ENCODE results near the gene RPS6KC1.

Gene RPS6KC1

DNA sequence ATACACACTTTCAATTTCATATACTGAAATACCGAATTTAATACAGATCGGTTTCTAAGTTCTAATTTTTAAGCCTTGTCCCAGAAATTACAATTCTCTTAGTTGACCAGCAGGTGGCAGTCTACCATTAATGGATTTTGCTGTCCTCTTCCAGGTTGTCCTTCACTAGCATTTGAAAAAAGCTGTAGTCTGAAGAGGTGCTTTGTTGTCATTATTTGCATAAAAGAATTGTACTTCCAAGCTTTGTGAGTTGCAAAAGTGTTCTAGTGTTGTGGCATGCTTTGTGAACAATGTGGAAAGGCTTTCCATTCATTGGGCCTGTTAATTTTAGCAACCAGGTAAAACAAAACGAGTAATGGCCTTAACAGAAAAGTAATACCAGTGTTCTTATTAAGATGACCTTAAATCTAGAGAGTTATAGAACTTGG, 193.6 kb downstream of the RPS6KC1 start:
- WGBS, 2 experiments (ENCODE audit: insufficient coverage in 2 of 2) = 38 to 72% methylated on average over 2 of the region's 3 CpGs
- no peaks in the 10 kb centered on the region for H3K9me3 ChIP-seq (ENCODE audit: control insufficient read depth, low read length)
- H3K4me3 ChIP-seq (ENCODE audit: extremely low read depth, insufficient read depth, low read length, poor library complexity, severe bottlenecking) = no peak overlapping the region
- H3K27ac ChIP-seq (ENCODE audit: low read depth, low read length, severe bottlenecking) = no peak overlapping the region
- peaks cover 15% of the 10 kb centered on the region for H3K36me3 ChIP-seq (ENCODE audit: control insufficient read depth, insufficient read depth, low read length)
- H3K4me1 ChIP-seq (ENCODE audit: control insufficient read depth, insufficient read depth, low read length, poor library complexity, severe bottlenecking) = no peaks in the 10 kb centered on the region

DNA sequence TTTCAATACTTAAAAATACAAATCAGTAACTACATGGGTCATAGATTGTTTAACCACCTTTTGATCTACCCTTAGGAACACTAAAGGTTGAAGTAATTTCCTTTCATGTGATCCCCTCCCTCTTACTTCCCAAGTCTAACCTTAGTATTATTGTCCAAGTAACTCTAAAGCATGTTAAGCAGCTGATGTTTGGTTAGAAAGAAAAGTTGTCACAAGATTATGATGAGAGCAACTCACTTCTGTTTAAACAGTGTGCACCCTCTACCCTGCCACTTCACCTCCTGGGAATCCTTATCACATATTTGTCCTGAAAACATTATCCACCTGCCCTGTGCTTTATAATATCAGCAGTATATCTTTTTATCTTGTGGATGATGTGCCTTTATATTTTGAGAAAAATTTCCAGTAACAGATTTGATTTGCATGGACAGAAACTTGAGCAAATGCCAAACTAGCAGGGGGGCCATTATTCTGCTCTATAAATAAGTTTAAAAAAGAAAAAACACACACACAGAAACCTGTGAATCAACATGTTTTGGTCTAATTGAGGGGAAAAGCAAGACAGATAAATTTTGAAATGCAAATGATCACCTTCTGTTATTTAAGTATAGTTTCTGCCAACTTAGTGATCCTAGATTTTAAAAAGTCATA, 194.3 kb downstream of the RPS6KC1 start:
- Histone ChIP-seq H3K9me3 (ENCODE audit: control insufficient read depth, low read length) (no peaks in the 10 kb centered on the region), H3K36me3 (ENCODE audit: control insufficient read depth, insufficient read depth, low read length) (peaks cover 15% of the 10 kb centered on the region), H3K4me1 (ENCODE audit: control insufficient read depth, insufficient read depth, low read length, poor library complexity, severe bottlenecking) (no peaks in the 10 kb centered on the region), H3K4me3 (ENCODE audit: extremely low read depth, insufficient read depth, low read length, poor library complexity, severe bottlenecking) (no peak overlapping the region), H3K27ac (ENCODE audit: low read depth, low read length, severe bottlenecking) (no peak overlapping the region)

DNA sequence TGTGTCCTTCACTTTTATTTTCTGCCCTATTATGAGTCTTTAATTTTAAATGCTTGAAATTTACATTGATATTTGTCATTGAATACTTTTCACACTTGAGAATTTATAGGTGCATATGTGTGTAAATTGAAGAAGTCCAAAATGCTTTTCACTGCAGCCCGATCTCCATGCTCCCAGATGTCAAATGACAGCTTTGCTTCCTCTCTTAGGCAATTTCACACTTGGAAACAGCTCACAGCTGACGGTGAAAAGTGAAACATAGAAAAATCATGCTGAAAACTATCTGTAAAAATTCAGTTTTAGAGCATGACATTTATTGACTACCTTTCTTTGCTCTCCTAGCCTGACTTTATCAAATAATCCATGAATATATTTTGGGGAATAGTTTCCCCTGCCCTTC, 196.0 kb downstream of the RPS6KC1 start:
- 92 to 100% methylated on average over 1 to 2 of the region's 2 CpGs for WGBS, 2 experiments (ENCODE audit: insufficient coverage in 2 of 2)
- H3K9me3 ChIP-seq (ENCODE audit: control insufficient read depth, low read length) = no peaks in the 10 kb centered on the region
- H3K27ac ChIP-seq (ENCODE audit: low read depth, low read length, severe bottlenecking) = no peak overlapping the region
- H3K4me1 ChIP-seq (ENCODE audit: control insufficient read depth, insufficient read depth, low read length, poor library complexity, severe bottlenecking) = no peaks in the 10 kb centered on the region
- H3K4me3 ChIP-seq (ENCODE audit: extremely low read depth, insufficient read depth, low read length, poor library complexity, severe bottlenecking) = no peak overlapping the region
- peaks cover 4% of the 10 kb centered on the region for H3K36me3 ChIP-seq (ENCODE audit: control insufficient read depth, insufficient read depth, low read length)

DNA sequence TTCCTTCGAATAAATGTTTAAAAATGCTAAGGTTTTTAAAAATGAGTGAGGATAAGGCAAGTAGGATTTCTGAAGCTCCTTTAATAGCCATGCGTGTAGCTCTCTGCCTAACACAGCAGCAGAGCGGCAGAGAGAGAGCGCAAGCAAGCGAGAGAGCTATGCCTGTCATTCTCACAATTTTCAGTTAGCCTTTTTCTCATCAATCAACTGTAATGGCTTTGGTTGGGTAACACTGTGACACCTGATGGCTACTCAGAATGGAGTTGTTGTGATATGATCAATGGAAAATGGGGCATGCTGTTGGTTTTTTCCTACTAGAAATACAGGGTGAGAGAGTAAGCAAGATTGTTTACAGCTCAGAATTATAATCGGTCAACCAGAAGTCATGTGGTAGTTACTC, 198.4 kb downstream of the RPS6KC1 start:
- no peak overlapping the region for H3K27ac ChIP-seq (ENCODE audit: low read depth, low read length, severe bottlenecking)
- WGBS, 2 experiments (ENCODE audit: insufficient coverage in 2 of 2) = 100% methylated on average over 4 of the region's 6 CpGs; no CpG with 5 or more reads in 1 of the 2 experiments

DNA sequence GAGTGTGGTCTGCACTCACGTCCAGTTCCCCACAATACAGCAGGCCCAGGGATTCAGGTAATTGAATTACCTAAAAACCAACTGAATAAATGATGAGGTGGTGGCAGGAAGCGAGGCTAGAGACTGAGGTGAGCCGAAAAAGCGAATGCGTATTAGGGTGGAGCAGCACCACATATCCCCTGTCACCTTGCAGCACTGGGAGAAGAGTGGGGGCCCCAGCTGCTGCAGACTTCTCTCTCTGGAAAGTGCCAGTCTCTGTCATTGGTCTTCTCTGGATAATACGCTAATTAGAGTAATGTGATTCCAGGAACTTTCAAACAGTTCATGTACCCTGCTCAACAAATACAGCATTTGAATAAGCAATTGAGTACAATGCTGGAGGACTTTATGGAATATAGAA, 199.0 kb downstream of the RPS6KC1 start:
- Histone ChIP-seq H3K4me3 (ENCODE audit: extremely low read depth, insufficient read depth, low read length, poor library complexity, severe bottlenecking) (no peak overlapping the region), H3K4me1 (ENCODE audit: control insufficient read depth, insufficient read depth, low read length, poor library complexity, severe bottlenecking) (no peaks in the 10 kb centered on the region), H3K36me3 (ENCODE audit: control insufficient read depth, insufficient read depth, low read length) (peaks cover 4% of the 10 kb centered on the region)

More for the DNA sequence above, 198.4 kb downstream of the RPS6KC1 start:
- Histone ChIP-seq H3K9me3 (ENCODE audit: control insufficient read depth, low read length) (no peaks in the 10 kb centered on the region), H3K4me3 (ENCODE audit: extremely low read depth, insufficient read depth, low read length, poor library complexity, severe bottlenecking) (no peak overlapping the region), H3K4me1 (ENCODE audit: control insufficient read depth, insufficient read depth, low read length, poor library complexity, severe bottlenecking) (no peaks in the 10 kb centered on the region), H3K36me3 (ENCODE audit: control insufficient read depth, insufficient read depth, low read length) (peaks cover 4% of the 10 kb centered on the region)

DNA sequence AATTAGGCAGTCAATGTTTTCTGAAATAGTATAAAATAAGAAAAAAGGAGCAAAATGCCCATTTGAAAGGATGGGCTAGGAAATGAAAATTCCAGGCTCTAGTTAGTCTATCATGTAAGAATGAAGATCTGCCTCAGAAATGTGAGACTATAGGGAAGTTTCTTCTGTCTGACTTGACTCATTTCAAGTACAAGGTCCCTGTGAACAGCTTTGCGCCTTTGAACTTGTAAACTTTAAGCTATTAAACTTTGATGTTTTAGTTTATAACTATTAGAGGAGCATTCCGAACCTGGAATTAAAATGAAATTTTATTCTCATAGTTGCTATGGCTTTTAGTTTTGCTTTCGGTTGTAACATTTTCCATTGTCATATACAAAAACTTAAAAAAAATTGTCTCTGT, 199.4 kb downstream of the RPS6KC1 start:
- Histone ChIP-seq H3K4me3 (ENCODE audit: extremely low read depth, insufficient read depth, low read length, poor library complexity, severe bottlenecking) (no peak overlapping the region), H3K36me3 (ENCODE audit: control insufficient read depth, insufficient read depth, low read length) (peaks cover 4% of the 10 kb centered on the region), H3K9me3 (ENCODE audit: control insufficient read depth, low read length) (no peaks in the 10 kb centered on the region), H3K27ac (ENCODE audit: low read depth, low read length, severe bottlenecking) (no peak overlapping the region), H3K4me1 (ENCODE audit: control insufficient read depth, insufficient read depth, low read length, poor library complexity, severe bottlenecking) (no peaks in the 10 kb centered on the region)
- WGBS, 2 experiments (ENCODE audit: insufficient coverage in 2 of 2) = no CpG with 5 or more reads among the region's 3 CpGs

More for the DNA sequence above, 199.0 kb downstream of the RPS6KC1 start:
- Histone ChIP-seq H3K9me3 (ENCODE audit: control insufficient read depth, low read length) (no peaks in the 10 kb centered on the region), H3K27ac (ENCODE audit: low read depth, low read length, severe bottlenecking) (no peak overlapping the region)
- 96 to 100% methylated on average over 3 to 5 of the region's 6 CpGs for WGBS, 2 experiments (ENCODE audit: insufficient coverage in 2 of 2)

DNA sequence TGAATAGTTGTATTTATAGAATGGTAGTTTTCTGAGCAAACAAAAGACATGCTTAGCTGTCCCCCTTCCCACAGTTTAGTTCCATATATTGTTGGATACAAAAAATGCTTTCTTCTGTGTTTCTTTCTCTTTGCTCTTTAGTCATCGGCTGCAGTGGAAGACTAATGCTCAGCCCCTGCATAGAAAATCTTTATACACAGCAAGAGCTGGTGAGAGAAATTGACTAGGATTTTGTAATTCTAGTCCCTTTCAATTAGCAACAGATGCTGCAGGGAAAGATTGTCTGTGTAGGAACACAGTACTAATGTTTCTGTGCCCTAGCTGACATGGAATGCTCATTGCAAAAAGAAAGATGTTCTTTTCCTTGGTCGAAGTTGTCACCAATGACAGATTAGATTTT, 200.9 kb downstream of the RPS6KC1 start:
- Histone ChIP-seq H3K4me3 (ENCODE audit: extremely low read depth, insufficient read depth, low read length, poor library complexity, severe bottlenecking) (no peak overlapping the region), H3K4me1 (ENCODE audit: control insufficient read depth, insufficient read depth, low read length, poor library complexity, severe bottlenecking) (no peaks in the 10 kb centered on the region), H3K27ac (ENCODE audit: low read depth, low read length, severe bottlenecking) (no peak overlapping the region), H3K36me3 (ENCODE audit: control insufficient read depth, insufficient read depth, low read length) (peaks cover 4% of the 10 kb centered on the region), H3K9me3 (ENCODE audit: control insufficient read depth, low read length) (no peaks in the 10 kb centered on the region)
- WGBS, 2 experiments (ENCODE audit: insufficient coverage in 2 of 2) = no CpG with 5 or more reads among the region's 2 CpGs

DNA sequence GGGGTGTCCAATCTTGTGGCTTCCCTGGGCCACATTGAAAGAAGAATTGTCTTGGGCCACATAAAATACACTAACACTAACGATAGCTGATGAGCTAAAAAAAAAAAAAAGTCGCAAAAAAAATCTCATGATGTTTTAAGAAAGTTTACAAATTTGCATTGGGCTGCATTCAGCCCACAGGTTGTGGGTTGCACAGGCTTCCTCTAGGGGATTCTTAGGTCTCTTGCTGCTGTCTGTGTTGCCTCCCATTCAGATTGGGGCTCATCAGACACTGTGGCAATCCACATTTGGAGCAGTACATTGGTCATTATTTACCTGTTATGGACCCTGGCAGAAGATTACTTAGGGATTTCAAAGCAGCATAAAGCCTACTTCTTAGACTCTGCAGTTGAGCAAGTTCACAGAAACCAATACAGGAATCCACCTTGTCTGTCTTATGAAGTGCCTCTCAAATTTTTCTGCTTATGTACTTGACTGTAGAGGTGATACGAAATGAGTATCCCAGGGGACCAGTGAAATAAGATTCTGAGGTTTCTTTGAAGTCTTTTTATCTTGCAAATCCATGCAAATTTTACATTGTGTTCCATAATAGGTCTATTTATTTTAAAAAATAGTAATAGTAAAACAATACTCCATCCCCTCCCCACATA, 205.5 kb downstream of the RPS6KC1 start:
- no peak overlapping the region for H3K27ac ChIP-seq (ENCODE audit: low read depth, low read length, severe bottlenecking)
- H3K4me3 ChIP-seq (ENCODE audit: extremely low read depth, insufficient read depth, low read length, poor library complexity, severe bottlenecking) = no peak overlapping the region
- H3K36me3 ChIP-seq (ENCODE audit: control insufficient read depth, insufficient read depth, low read length) = no peaks in the 10 kb centered on the region
- H3K9me3 ChIP-seq (ENCODE audit: control insufficient read depth, low read length) = no peaks in the 10 kb centered on the region
- no peaks in the 10 kb centered on the region for H3K4me1 ChIP-seq (ENCODE audit: control insufficient read depth, insufficient read depth, low read length, poor library complexity, severe bottlenecking)
- WGBS, 2 experiments (ENCODE audit: insufficient coverage in 2 of 2) = 80 to 100% methylated on average over 1 of the region's 3 CpGs

DNA sequence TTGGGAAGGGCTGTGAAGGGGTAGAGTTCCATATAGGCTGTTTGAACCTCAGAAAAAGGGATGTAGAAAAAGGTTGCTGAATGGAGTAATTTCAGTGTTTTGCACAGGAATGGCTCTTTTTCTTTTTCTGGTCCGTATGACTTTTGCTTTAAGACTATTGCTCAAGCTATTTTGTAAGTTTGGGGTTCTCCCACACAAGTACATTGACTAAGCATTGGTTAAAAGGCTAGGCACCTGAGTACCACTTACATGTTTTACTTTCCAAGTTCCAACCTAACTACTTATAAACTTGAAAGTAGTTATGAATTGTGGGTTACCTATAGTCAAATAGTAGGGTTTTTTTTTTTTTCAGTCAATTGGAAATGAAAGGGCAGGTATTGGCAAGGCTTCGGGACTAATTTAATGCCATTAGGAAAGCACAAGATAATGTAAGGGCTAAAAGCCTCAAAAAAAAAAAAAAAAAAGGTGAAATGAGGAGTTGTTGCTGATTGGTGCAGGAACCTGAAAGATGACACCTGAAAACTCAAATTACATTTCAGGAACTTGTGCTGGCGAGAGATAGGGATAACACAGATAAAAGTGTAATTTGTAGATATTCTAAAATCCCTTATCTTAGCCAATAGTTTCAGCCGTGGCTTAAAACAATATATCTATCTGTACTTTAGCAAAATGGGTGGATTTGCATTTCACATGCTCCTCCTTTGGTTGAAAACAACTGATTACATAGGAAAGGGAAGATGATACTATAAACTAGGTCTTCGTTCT, 209.5 kb downstream of the RPS6KC1 start:
- H3K4me3 ChIP-seq (ENCODE audit: extremely low read depth, insufficient read depth, low read length, poor library complexity, severe bottlenecking) = no peak overlapping the region
- H3K4me1 ChIP-seq (ENCODE audit: control insufficient read depth, insufficient read depth, low read length, poor library complexity, severe bottlenecking) = no peaks in the 10 kb centered on the region
- WGBS, 2 experiments (ENCODE audit: insufficient coverage in 2 of 2) = 92 to 100% methylated on average over 1 to 2 of the region's 5 CpGs
- H3K27ac ChIP-seq (ENCODE audit: low read depth, low read length, severe bottlenecking) = no peak overlapping the region
- no peaks in the 10 kb centered on the region for H3K9me3 ChIP-seq (ENCODE audit: control insufficient read depth, low read length)
- no peaks in the 10 kb centered on the region for H3K36me3 ChIP-seq (ENCODE audit: control insufficient read depth, insufficient read depth, low read length)

DNA sequence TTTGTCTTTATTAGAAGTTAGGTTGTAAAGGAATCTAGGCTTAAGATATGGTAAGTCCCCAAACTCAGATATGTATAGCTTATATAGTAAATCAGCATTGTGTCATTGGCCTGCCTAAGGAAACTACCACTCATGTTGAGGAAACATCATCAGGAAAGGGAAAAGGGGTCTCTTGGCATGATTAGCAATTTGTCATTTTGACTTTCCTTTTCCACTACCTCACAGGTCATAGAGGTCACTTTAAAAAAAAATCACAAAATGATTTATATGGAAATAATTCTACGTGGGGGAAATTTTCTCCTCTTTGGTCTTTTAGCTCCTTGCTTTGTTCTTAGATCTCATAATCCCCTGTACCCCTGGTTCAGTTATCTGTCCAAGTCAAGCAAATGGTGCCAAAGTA, 213.5 kb downstream of the RPS6KC1 start:
- Histone ChIP-seq H3K9me3 (ENCODE audit: control insufficient read depth, low read length) (peaks cover 4% of the 10 kb centered on the region), H3K27ac (ENCODE audit: low read depth, low read length, severe bottlenecking) (no peak overlapping the region), H3K4me3 (ENCODE audit: extremely low read depth, insufficient read depth, low read length, poor library complexity, severe bottlenecking) (no peak overlapping the region), H3K36me3 (ENCODE audit: control insufficient read depth, insufficient read depth, low read length) (no peaks in the 10 kb centered on the region), H3K4me1 (ENCODE audit: control insufficient read depth, insufficient read depth, low read length, poor library complexity, severe bottlenecking) (no peaks in the 10 kb centered on the region)
- WGBS, 2 experiments (ENCODE audit: insufficient coverage in 2 of 2) = no CpG with 5 or more reads among the region's 1 CpG
